ENCODE measurements around the gene KCNJ8. TPM values are rescaled to one million over a fixed set of nuclear protein-coding genes. Genes with fewer than 3 reads are reported as not detected.

KCNJ8 gene
- total RNA-seq, 1 donor from 2014 or later: 12.8 TPM

- no peak for ATAC-seq
- Histone ChIP-seq H3K4me1 (no peaks in the 10 kb centered on the region), H3K36me3 (no peaks in the 10 kb centered on the region), H3K27ac (no peak overlapping the region), H3K27me3 (ENCODE audit: low read depth) (no peaks in the 10 kb centered on the region), H3K4me3 (no peak overlapping the region), H3K9me3 (no peaks in the 10 kb centered on the region)
- no peak for DNase-seq
- intact Hi-C loops (cut with DNase I): no loop called here
- TF ChIP-seq CTCF (IDR thresholded peaks at IDR 0.05): no peak
Observed at GRCh38 chr12:21759737-21760136, 14.8 kb downstream of the KCNJ8 start.

GRCh38 chr12:21757735-21758134 is 16.8 kb downstream of the KCNJ8 start:
- Histone ChIP-seq H3K9me3 (no peaks in the 10 kb centered on the region), H3K36me3 (no peaks in the 10 kb centered on the region), H3K4me1 (no peaks in the 10 kb centered on the region), H3K4me3 (no peak overlapping the region), H3K27me3 (ENCODE audit: low read depth) (no peaks in the 10 kb centered on the region), H3K27ac (no peak overlapping the region)
- ATAC-seq (no peak), DNase-seq (no peak)
- no peak for TF ChIP-seq CTCF (IDR thresholded peaks at IDR 0.05)
- intact Hi-C loops (cut with DNase I): no loop called here

- Histone ChIP-seq H3K4me1 (no peaks in the 10 kb centered on the region), H3K36me3 (no peaks in the 10 kb centered on the region), H3K27ac (no peak overlapping the region), H3K4me3 (no peak overlapping the region), H3K27me3 (ENCODE audit: low read depth) (no peaks in the 10 kb centered on the region), H3K9me3 (no peaks in the 10 kb centered on the region)
- no peak for TF ChIP-seq CTCF (IDR thresholded peaks at IDR 0.05)
- ATAC-seq (no peak), DNase-seq (no peak)
- intact Hi-C loops (cut with DNase I): no loop called here
Observed at GRCh38 chr12:21756699-21757098, 17.8 kb downstream of the KCNJ8 start.

GRCh38 chr12:21751517-21751916 is 23.0 kb downstream of the KCNJ8 start:
- TF ChIP-seq CTCF (IDR thresholded peaks at IDR 0.05): no peak
- intact Hi-C loops (cut with DNase I): no loop called here
- Histone ChIP-seq H3K9me3 (no peaks in the 10 kb centered on the region), H3K4me3 (no peak overlapping the region), H3K27me3 (ENCODE audit: low read depth) (no peaks in the 10 kb centered on the region), H3K36me3 (no peaks in the 10 kb centered on the region), H3K27ac (no peak overlapping the region), H3K4me1 (peaks cover 5% of the 10 kb centered on the region)
- no peak for DNase-seq
- ATAC-seq: no peak

GRCh38 chr12:21745258-21745657 is 29.2 kb downstream of the KCNJ8 start:
- Histone ChIP-seq H3K36me3 (no peaks in the 10 kb centered on the region), H3K27me3 (ENCODE audit: low read depth) (no peaks in the 10 kb centered on the region), H3K9me3 (no peaks in the 10 kb centered on the region), H3K27ac (no peak overlapping the region), H3K4me3 (no peak overlapping the region), H3K4me1 (no peaks in the 10 kb centered on the region)
- DNase-seq: no peak
- ATAC-seq: no peak
- no peak for TF ChIP-seq CTCF (IDR thresholded peaks at IDR 0.05)
- intact Hi-C loops (cut with DNase I): no loop called here

GRCh38 chr12:21731144-21731543 is 43.4 kb downstream of the KCNJ8 start:
- Histone ChIP-seq H3K27me3 (ENCODE audit: low read depth) (no peaks in the 10 kb centered on the region), H3K9me3 (no peaks in the 10 kb centered on the region), H3K27ac (no peak overlapping the region), H3K4me1 (no peaks in the 10 kb centered on the region), H3K36me3 (no peaks in the 10 kb centered on the region), H3K4me3 (no peak overlapping the region)
- DNase-seq (no peak), ATAC-seq (no peak)
- intact Hi-C loops (cut with DNase I): no loop called here
- no peak for TF ChIP-seq CTCF (IDR thresholded peaks at IDR 0.05)

Data from lower lobe of right lung (tissue), 2 donors.